Spinal cord (tissue), 10 donors: ENCODE results near the gene ZBTB16. TPM values are rescaled to one million over a fixed set of nuclear protein-coding genes. Genes with fewer than 3 reads are reported as not detected.
A peak's percentile ranks its signal among the peaks of the same experiment; 100 is the strongest.

Source experiments
- DNase-seq, 6 donors: peaks; one replicate each; pipeline versions ENCODE4 v3.0.0 to v3.0.0-alpha.2; 2013 to 2015; ENCODE audit warnings: low spot score in 6 of 6, low read depth in 4 of 6
- H3K27ac ChIP-seq: one replicate; pipeline ENCODE4 v1.5.1; 2013; ENCODE audit warnings: low read depth, low read length, control low read depth
- H3K27me3 ChIP-seq: one replicate; pipeline ENCODE4 v1.6.1; 2013; ENCODE audit warnings: low read length; ENCODE audit not compliant: control insufficient read depth, insufficient read depth
- H3K36me3 ChIP-seq: one replicate; pipeline ENCODE4 v1.6.1; 2013; ENCODE audit warnings: low read length; ENCODE audit not compliant: control insufficient read depth, insufficient read depth
- H3K4me1 ChIP-seq: one replicate; pipeline ENCODE4 v1.6.1; 2013; ENCODE audit warnings: low read length; ENCODE audit not compliant: control insufficient read depth, insufficient read depth
- H3K4me3 ChIP-seq: one replicate; pipeline ENCODE4 v1.5.1; 2013; ENCODE audit warnings: low read depth, low read length, control low read depth
- H3K9me3 ChIP-seq: one replicate; pipeline ENCODE4 v1.6.1; 2013; ENCODE audit warnings: low read length; ENCODE audit not compliant: control insufficient read depth, insufficient read depth
- WGBS: methylation state at CpG from one replicate; pipeline ENCODE4 v1.1.5; 2013; ENCODE audit warnings: missing lambda C conversion rate; ENCODE audit not compliant: insufficient coverage; 5-methylcytosine and 5-hydroxymethylcytosine counted together
- polyA plus RNA-seq, 2 donors: library from polyadenylated mRNA; unstranded; fragments of 120-200 nt; gene quantifications; one replicate each; pipeline ENCODE4 v1.2.1, GENCODE V29; 2013; ENCODE audit not compliant: insufficient read length in 2 of 2
- total RNA-seq, 2 donors: library from RNA; depleted of rRNA in 1 of 2; stranded (reverse); fragments of 120-200 nt in 1 of 2; fragments of >200 nt in 1 of 2; gene quantifications; one replicate each; pipeline versions ENCODE4 v1.2.3 to v1.2.4, GENCODE V29; 2013 to 2014
- donor health status: healthy.

The ZBTB16 gene
- total and polyA plus RNA-seq, 4 donors = 4.5 to 17.9 (median 9.2) TPM

DNA sequence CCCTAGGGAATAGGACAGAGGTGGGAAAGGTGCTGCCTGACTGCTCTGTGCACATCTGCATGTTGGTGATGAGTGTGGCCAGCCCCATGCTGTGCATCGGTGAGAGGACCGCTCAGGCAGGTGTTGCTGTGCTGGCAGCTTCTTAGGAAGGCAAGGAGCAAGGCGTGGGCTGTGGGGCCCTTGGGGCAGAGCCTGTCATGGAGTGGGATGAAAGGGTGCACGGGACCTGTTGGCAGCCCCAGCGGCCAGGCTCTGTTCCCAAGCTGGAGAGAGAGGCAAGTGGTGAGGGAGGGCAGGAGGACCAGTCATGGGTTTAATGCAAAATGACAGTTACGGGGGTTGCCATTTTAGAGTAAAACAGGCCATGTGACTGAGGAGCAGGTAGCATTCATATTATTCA is 78.3 kb downstream of the ZBTB16 start:
- Histone ChIP-seq H3K9me3 (no peaks in the 10 kb centered on the region), H3K4me3 (no peak overlapping the region), H3K4me1 (peaks cover 19% of the 10 kb centered on the region), H3K27ac (no peak overlapping the region), H3K27me3 (peaks cover 7% of the 10 kb centered on the region), H3K36me3 (no peaks in the 10 kb centered on the region)
- DNase-seq = no peak
- WGBS = 90% methylated on average over 6 of the region's 6 CpGs

DNA sequence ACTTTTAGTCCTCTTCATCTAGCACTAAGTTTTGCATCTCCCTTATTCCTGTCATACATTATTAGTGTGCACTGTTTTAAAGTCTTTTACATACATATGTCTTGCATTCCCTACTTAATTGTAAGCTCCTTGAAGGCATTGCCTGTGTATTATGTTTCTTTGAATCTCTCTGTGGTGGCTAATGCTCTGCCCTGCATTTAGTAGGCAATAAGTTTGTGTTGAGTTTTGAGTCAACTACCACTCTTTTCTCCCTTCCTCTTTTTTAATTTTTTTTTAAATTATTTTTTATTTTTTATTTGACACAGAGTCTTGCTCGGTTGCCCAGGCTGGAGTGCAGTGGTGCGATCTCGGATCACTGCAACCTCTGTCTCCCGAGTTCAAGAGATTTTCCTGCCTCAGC is 78.9 kb downstream of the ZBTB16 start:
- no CpG with 5 or more reads among the region's 4 CpGs for WGBS
- peaks cover 24% of the 10 kb centered on the region for H3K4me1 ChIP-seq
- no peak for DNase-seq
- no peak overlapping the region for H3K27ac ChIP-seq
- H3K27me3 ChIP-seq = peaks cover 7% of the 10 kb centered on the region
- no peaks in the 10 kb centered on the region for H3K9me3 ChIP-seq
- no peaks in the 10 kb centered on the region for H3K36me3 ChIP-seq
- no peak overlapping the region for H3K4me3 ChIP-seq

DNA sequence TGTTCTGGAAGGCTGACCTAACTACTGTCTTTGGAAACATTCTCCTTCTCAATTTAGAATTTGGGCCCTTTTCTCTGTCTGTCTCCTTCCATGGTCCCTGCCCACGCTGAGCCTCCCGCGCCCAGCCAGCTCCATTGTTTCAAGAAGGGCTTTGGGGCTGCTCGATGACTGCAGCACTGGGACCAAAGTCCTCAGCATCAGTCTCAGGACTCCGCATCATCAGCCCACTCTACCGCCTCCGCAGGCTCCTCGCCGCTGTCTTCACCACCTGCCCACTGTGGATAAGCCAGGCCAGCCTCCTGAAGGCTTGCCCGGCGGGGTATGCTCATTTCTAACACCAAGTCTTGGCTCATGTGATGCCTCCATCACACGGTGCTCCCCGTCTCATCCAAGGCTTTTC is 81.3 kb downstream of the ZBTB16 start:
- Histone ChIP-seq H3K27me3 (peaks cover 7% of the 10 kb centered on the region), H3K4me1 (peaks cover 31% of the 10 kb centered on the region), H3K4me3 (no peak overlapping the region), H3K36me3 (no peaks in the 10 kb centered on the region), H3K27ac (no peak overlapping the region), H3K9me3 (no peaks in the 10 kb centered on the region)
- 84% methylated on average over 13 of the region's 13 CpGs for WGBS
- DNase-seq = no peak

DNA sequence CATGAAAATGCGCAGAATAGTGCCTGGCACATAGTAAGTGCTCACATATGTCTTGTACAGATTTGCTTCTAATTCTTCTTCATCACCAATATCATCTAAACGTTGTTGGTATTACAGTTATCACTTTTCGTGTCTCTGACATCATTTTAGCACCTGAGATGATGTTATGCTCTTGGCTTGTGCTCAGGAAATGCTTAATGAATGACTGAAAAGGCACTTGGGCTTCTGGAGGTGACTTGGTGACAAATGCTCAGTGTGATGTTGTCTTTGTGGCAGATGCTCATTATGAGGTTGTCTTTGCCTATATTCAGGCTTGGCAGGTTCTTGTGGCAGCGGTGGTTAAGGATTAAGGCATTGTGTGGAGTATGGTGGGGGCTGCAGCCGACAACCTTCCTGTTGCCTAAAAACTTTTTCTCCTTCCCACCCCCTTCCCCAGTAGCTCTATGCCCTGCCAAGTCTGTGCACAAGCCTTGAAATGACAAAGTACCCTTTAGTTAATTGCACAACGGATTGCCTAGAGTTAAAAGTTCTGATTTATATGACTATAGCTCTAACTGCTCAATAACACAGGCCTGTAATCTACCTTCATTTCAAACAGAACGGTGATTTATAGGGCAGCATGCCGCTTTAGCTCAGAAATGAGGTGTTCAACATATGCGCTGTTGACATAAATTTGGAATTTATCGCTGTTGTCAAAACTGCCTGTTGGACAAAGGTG is 82.5 kb downstream of the ZBTB16 start:
- peaks cover 31% of the 10 kb centered on the region for H3K4me1 ChIP-seq
- no peak overlapping the region for H3K4me3 ChIP-seq
- no peaks in the 10 kb centered on the region for H3K9me3 ChIP-seq
- H3K27me3 ChIP-seq = peaks cover 7% of the 10 kb centered on the region
- H3K27ac ChIP-seq = no peak overlapping the region
- H3K36me3 ChIP-seq = no peaks in the 10 kb centered on the region
- DNase-seq = peak in 2 of 6 donors; percentile 7 to 85
- WGBS = 100% methylated on average over 1 of the region's 10 CpGs

DNA sequence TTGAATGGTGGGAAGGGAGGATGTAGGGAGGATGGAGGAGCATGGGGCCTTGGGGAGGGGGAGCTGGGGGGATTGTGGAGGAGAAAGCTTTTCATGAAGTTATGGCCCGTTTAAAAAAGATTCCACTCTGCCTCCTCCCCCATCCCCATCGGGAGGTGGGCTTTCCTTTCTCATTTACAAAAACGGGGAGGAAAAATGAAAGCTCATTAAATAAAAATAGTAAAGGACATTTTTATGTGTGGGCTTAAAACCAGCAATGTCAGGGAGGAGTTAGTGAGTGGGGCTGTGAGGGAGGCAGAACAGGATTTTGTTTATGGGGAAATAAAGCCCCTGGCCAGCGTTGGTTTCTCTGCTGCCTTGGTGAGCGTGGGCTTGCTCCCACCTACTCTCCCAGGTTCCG is 83.2 kb downstream of the ZBTB16 start:
- no peak overlapping the region for H3K4me3 ChIP-seq
- no peak overlapping the region for H3K27ac ChIP-seq

DNA sequence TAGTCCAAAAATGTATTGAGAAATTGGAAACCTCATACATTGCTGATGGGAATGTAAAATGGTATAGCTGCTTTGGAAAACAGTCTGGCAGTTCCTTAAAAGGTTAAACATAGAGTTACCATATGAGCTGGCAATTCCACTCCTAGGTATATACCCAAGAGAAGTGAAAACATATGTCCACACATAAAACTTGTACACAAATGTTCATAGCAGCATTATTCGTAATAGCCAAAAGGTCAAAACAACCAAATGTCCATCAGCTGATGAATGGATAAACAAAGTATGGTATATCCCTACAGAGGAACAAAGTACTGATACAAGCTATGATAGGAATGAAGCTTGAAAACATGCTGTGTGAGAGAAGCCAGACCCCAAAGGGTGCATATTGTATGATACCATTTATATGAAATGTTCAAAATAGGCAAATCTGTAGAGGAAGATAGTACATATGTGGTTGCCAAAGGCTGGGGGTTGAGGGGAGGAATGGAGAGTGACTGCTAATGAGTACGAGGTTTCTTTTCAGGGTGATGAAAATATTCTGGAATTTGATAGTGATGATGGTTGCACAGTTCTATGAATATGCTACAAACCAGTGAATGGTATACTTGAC is 85.8 kb downstream of the ZBTB16 start:
- no peak overlapping the region for H3K4me3 ChIP-seq
- H3K4me1 ChIP-seq = peaks cover 23% of the 10 kb centered on the region
- peaks cover 7% of the 10 kb centered on the region for H3K27me3 ChIP-seq
- peak in 1 of 6 donors; percentile 28 for DNase-seq
- no peaks in the 10 kb centered on the region for H3K9me3 ChIP-seq
- H3K27ac ChIP-seq = no peak overlapping the region
- WGBS = 100% methylated on average over 1 of the region's 2 CpGs
- H3K36me3 ChIP-seq = no peaks in the 10 kb centered on the region

More for the DNA sequence above, 83.2 kb downstream of the ZBTB16 start:
- Histone ChIP-seq H3K27me3 (peaks cover 7% of the 10 kb centered on the region), H3K9me3 (no peaks in the 10 kb centered on the region), H3K36me3 (no peaks in the 10 kb centered on the region), H3K4me1 (peaks cover 31% of the 10 kb centered on the region)
- WGBS = no CpG with 5 or more reads among the region's 6 CpGs
- DNase-seq = no peak

GRCh38 chr11:114147375-114148012 is 88.0 kb downstream of the ZBTB16 start:
- Histone ChIP-seq H3K27me3 (no peaks in the 10 kb centered on the region), H3K4me3 (no peak overlapping the region), H3K4me1 (peaks cover 23% of the 10 kb centered on the region), H3K36me3 (no peaks in the 10 kb centered on the region), H3K27ac (no peak overlapping the region), H3K9me3 (no peaks in the 10 kb centered on the region)
- DNase-seq = no peak
- no CpG with 5 or more reads among the region's 5 CpGs for WGBS

- no peak for DNase-seq
- Histone ChIP-seq H3K27ac (no peak overlapping the region), H3K4me1 (peaks cover 20% of the 10 kb centered on the region), H3K4me3 (no peak overlapping the region), H3K36me3 (no peaks in the 10 kb centered on the region), H3K9me3 (no peaks in the 10 kb centered on the region), H3K27me3 (no peaks in the 10 kb centered on the region)
- 59% methylated on average over 5 of the region's 5 CpGs for WGBS
Measured at GRCh38 chr11:114148013-114148382, 88.5 kb downstream of the ZBTB16 start.

- Histone ChIP-seq H3K4me1 (peaks cover 4% of the 10 kb centered on the region), H3K27ac (no peak overlapping the region)
Measured at GRCh38 chr11:114149689-114150407, 90.3 kb downstream of the ZBTB16 start.

More at GRCh38 chr11:114149689-114150407, 90.3 kb downstream of the ZBTB16 start:
- no peak for DNase-seq
- WGBS = 100% methylated on average over 1 of the region's 3 CpGs
- H3K27me3 ChIP-seq = no peaks in the 10 kb centered on the region
- no peaks in the 10 kb centered on the region for H3K9me3 ChIP-seq
- no peak overlapping the region for H3K4me3 ChIP-seq
- H3K36me3 ChIP-seq = no peaks in the 10 kb centered on the region
